Ovary (tissue), 3 donors: ENCODE data around the gene S100A16.

Experiments
- EP300 ChIP-seq: sonication (generic); formaldehyde crosslinking; IDR thresholded peaks from one replicate; pipeline ENCODE4 v1.6.1; 2017; ENCODE audit warnings: antibody characterized with exemption
- POLR2A ChIP-seq: fragments of 450-650 bp; IDR thresholded peaks from one replicate; pipeline ENCODE4 v1.6.1; 2017; ENCODE audit warnings: antibody characterized with exemption, mild to moderate bottlenecking, moderate library complexity
- TF ChIP-seq, protein P1 (sequence below), 3 donors: fragments of 450-650 bp in 2 of 3; fragments of 200-600 bp in 1 of 3; IDR thresholded peaks; one replicate each; pipeline versions ENCODE4 v1.5.1 to v1.8.0; 2016 to 2022; ENCODE audit warnings: antibody characterized with exemption in 3 of 3, mild to moderate bottlenecking in 1 of 3
- donor health status: DM: no; HTN: no; CAD: no.

DNA sequence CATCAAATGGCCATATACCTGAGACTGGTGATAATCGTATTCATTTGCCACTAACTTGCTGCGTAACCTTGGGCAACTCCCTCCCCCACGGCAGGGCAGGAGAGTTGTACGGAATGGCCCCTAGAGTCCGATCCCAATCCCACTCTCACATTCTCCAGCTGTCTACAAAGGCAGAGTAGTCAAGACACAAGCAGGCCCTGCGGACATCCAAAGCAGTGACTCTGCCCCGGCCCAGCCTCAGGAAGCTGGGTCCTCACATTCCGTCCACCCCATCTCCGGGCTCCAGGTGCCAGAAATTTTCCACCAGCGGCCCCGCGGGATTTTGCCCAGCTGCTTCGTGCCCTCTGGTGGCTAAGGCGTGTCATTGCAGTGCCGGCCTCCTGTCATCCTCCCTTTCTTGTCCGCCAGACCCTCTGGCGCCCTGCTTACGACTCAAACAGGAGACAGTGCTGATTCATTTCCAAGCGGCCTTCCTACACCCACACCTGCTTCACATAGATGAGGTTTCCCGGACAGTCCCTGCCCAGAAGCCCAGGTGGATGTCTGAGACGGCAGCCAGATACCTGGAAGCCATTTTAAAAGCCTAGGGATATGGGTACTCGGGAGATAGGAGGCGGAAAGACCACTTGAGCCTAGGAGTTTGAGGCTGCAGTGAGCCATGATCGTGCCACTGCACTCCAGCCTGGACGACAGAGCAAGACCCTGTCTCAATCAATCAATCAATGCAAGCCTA, 44.4 kb downstream of the S100A16 start:
- TF ChIP-seq, protein P1, sequence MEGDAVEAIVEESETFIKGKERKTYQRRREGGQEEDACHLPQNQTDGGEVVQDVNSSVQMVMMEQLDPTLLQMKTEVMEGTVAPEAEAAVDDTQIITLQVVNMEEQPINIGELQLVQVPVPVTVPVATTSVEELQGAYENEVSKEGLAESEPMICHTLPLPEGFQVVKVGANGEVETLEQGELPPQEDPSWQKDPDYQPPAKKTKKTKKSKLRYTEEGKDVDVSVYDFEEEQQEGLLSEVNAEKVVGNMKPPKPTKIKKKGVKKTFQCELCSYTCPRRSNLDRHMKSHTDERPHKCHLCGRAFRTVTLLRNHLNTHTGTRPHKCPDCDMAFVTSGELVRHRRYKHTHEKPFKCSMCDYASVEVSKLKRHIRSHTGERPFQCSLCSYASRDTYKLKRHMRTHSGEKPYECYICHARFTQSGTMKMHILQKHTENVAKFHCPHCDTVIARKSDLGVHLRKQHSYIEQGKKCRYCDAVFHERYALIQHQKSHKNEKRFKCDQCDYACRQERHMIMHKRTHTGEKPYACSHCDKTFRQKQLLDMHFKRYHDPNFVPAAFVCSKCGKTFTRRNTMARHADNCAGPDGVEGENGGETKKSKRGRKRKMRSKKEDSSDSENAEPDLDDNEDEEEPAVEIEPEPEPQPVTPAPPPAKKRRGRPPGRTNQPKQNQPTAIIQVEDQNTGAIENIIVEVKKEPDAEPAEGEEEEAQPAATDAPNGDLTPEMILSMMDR (IDR thresholded peaks at IDR 0.05) = peak; percentile 96 to 98 (median 97)
- no peak for TF ChIP-seq POLR2A
- no peak for TF ChIP-seq EP300
